ENCODE measurements around the gene HTR7.

The HTR7 gene

DNA sequence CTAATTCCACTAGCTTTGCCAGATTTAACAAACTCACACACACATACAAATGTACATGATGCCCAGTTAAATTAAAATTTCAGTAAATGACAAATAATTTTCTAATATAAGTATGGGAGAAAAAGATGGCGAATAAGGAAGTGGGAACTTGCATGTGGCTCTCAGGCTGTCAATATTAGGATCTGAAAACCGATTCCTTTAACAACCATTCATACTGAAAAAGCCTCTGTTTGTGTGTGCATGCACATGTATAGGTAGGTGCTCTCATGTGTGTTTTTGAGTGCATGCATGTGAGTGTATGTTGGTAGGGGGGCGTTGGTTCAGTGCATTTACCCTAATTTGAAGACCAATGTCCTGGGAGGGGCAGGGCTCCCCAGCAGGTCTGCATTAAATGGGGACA lies 125.3 kb downstream of the HTR7 start:
- DNase-seq: no peak

DNA sequence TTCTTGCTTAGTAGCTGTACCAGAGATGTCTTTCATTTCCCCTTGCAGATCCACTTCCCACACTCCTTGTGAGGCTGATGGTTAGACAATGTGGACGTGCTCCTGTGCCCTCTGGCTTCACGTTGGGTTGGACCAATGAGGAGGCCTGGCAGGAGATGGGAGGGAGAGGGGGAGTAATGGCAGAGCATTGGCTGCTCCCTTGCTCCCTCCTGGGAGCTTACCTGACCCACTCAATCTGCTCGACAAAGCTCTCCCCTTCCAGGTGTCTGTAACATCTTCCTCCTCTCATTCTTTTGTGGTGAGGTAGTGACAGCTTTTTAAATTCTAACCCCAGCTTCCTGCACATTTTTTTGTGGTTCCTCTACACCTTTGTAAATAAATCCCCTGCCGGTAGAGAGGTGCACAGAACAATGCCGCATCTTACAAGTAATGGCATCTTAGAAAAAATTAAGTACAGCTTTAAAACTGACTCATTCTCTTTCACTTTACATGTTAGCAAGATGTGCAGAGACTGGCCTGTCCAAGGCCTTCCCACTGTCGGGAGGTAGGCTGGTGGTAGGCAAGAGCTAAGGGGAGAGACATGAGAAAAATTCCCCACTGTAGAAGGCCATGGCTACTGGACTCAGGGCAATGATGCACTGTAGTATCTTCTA lies 134.3 kb downstream of the HTR7 start:
- DNase-seq: no peak

- DNase-seq: no peak
Measured at GRCh38 chr10:90722832-90723231, 135.0 kb downstream of the HTR7 start.

DNA sequence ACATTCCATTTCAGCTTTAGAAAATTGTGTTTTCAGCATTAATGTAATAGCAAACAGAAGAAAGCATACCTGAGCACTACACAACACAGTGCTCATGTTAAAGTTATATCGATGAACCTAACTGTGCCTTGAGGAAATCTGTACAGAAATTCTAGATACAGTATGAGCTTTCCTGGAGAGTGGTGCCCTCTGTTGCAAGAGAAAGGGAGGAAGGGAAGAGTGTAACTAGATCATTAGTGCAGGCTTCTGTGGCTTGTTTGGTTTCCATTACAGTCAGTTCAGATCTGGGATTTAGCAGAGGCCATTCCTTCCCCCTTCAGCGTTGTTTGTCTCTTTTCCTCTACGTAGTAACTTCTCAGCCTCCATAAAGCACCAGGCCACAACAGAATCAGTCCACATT lies 139.7 kb downstream of the HTR7 start:
- DNase-seq: peak; percentile 8

DNA sequence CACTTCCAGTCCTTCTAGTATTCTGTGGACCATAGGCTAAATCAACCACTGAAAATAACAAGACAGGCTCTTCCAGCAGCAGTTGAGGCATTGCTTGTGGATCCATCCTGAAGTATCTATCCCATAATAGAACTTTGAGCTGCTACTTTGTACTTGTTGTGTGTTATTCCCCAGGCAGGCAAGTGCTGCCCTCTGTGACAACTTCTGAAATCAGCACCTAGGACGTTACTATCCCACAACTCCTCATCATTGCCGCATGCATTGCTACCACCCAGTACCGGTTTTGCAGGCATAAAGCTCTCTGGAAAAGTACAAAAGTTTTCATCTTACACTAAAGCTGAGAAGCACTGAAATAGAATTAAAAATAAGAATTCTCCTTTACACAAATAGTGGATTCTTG lies 145.3 kb downstream of the HTR7 start:
- DNase-seq: no peak

GRCh38 chr10:90709727-90710126 lies 148.1 kb downstream of the HTR7 start:
- DNase-seq: no peak

DNA sequence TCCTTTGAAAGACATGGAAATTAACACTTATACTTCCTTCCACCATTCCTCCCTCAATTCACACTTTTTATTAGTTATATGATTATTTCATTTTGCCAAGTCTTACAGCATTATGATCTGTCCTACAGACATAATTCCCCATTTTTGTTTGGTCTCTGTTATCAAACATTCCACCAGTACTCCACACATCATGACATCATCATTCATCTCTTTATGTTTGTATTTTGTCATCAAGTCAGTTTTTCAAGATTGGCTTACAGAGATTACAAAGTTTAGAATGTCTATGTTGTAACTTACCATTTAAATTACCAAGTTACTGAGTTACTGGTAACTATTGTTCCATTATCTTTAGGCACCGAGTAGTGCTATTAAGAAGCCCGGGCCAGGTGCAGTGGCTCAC lies 150.2 kb downstream of the HTR7 start:
- DNase-seq: no peak

DNA sequence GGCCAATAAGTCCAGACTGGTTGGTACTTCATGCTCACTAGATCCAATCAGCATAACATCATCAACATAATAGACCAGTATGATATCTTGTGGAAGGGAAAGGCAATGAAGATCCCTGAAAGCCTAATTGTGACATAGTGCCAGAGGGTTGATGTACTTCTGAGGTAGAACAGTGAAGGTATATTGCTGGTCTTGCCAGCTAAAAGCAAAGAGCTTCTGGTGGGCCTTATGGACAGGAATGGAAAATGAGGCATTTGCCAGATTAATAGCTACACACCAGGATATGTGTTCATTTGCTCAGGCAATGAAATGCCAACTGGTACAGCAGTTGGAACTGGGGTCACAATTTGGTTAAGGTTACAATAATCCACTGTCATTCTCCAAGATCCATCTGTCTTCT lies 156.4 kb downstream of the HTR7 start:
- no peak for DNase-seq

DNA sequence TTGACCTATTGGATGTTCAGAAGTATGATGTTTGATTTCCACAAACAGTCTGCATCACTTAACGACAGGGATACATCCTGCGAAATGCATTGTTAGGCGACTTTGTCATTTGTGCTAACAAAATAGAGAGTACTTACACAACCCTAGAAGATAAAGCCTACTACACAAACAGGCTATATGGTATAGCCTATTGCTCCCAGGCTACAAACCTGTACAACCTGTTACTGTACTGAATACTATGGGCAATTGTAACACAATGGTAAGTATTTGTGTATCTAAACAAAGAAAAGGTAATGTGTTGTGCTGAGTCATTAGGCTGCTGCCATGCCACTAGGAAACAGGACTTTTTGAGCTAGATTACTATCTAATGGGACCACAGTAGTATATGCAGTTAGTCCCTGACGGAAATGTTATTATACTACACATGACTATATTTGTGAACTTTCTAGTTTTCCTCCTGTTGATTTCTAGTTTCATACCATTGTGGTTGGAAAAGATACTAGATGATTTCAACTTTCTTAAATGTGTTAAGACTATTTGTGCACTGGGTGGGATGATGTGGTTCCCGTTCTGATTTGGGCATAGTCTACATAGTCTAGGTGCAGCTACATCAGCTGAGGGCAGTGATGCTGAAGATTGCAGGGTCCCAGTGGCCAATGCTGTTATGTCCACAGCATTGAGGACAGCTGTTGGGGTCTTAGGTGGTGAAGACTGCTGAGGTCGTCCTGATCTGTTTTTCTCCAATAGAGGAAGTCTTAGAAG lies 161.7 kb downstream of the HTR7 start:
- DNase-seq: no peak

All from fibroblast of skin of abdomen (primary cell).